Stimulated activated CD8-positive, alpha-beta memory T cell treated with anti-CD3 and anti-CD28 coated beads, Interleukin-7, amount 100 ng/mL, for 24 hours (primary cell): ENCODE measurements around the gene AK8.
"Not testable (repeated sequence)": the region's sequence is repeated elsewhere in the genome, so short reads cannot be mapped to it uniquely, and the experiment has no call there.

Experiments
- DNase-seq: peaks from one replicate; pipeline ENCODE4 v3.0.0-alpha.2; 2020; ENCODE audit warnings: low read depth

The AK8 gene

GRCh38 chr9:132742821-132743311 is 135.2 kb downstream of the AK8 start:
- no peak for DNase-seq

- DNase-seq: no peak
Observed at GRCh38 chr9:132740526-132741309, 137.4 kb downstream of the AK8 start.

GRCh38 chr9:132739710-132740310 is 138.3 kb downstream of the AK8 start:
- DNase-seq: no peak

- DNase-seq: no peak
Observed at GRCh38 chr9:132733260-132733815, 144.7 kb downstream of the AK8 start.

- no peak for DNase-seq
Observed at GRCh38 chr9:132732326-132733259, 145.5 kb downstream of the AK8 start.

- no peak for DNase-seq
Observed at GRCh38 chr9:132731230-132731629, 146.9 kb downstream of the AK8 start.

GRCh38 chr9:132730054-132731033 is 147.7 kb downstream of the AK8 start:
- DNase-seq: no peak

GRCh38 chr9:132729235-132729890 is 148.7 kb downstream of the AK8 start:
- no peak for DNase-seq

GRCh38 chr9:132728497-132728896 is 149.6 kb downstream of the AK8 start:
- DNase-seq: no peak

- no peak for DNase-seq
Observed at GRCh38 chr9:132728071-132728470, 150.0 kb downstream of the AK8 start.

- no peak for DNase-seq
Observed at GRCh38 chr9:132726576-132727130, 151.4 kb downstream of the AK8 start.

GRCh38 chr9:132725306-132725705 is 152.8 kb downstream of the AK8 start:
- no peak for DNase-seq

GRCh38 chr9:132723809-132724208 is 154.3 kb downstream of the AK8 start:
- DNase-seq: no peak

- no peak for DNase-seq
Observed at GRCh38 chr9:132722564-132723065, 155.5 kb downstream of the AK8 start.

GRCh38 chr9:132721661-132722060 is 156.4 kb downstream of the AK8 start:
- no peak for DNase-seq

- not testable (repeated sequence) for DNase-seq
Observed at GRCh38 chr9:132718381-132718928, 159.6 kb downstream of the AK8 start.

GRCh38 chr9:132717326-132717945 is 160.6 kb downstream of the AK8 start:
- DNase-seq: no peak

GRCh38 chr9:132716007-132716406 is 162.1 kb downstream of the AK8 start:
- no peak for DNase-seq

GRCh38 chr9:132712753-132713152 is 165.3 kb downstream of the AK8 start:
- no peak for DNase-seq
